SK-N-SH treated with all-trans-retinoic acid at 6 μM for 48 hours (cell line): ENCODE results near the gene DERA.

ENCODE experiments used
- ATAC-seq: fragments of 200-7000 bp; cut with Tn5 transposase; 3 replicates; pipeline ENCODE4 v1.9.1; 2020; ENCODE audit warnings: mild to moderate bottlenecking, moderate library complexity
- ARNTL ChIP-seq: fragments of 450-650 bp; formaldehyde crosslinking; IDR thresholded peaks from 2 replicates; pipeline ENCODE4 v1.5.0; 2020; ENCODE audit warnings: low read depth, mild to moderate bottlenecking, moderate library complexity, borderline replicate concordance
- BACH2 ChIP-seq: fragments of 250-450 bp; sonication (Bioruptor Pico); IDR thresholded peaks from 2 replicates; pipeline ENCODE4 v1.9.0; 2021; ENCODE audit warnings: mild to moderate bottlenecking, borderline replicate concordance
- CSDC2 ChIP-seq: fragments of 250-450 bp; sonication (Bioruptor Pico); IDR thresholded peaks from 2 replicates; pipeline ENCODE4 v1.5.0; 2020; ENCODE audit warnings: mild to moderate bottlenecking, moderate library complexity
- ESRRG ChIP-seq: fragments of 250-450 bp; sonication (Bioruptor Pico); IDR thresholded peaks from 2 replicates; pipeline ENCODE4 v1.6.1; 2021; ENCODE audit warnings: mild to moderate bottlenecking
- GLIS3 ChIP-seq: fragments of 250-450 bp; sonication (Bioruptor Pico); IDR thresholded peaks from 2 replicates; pipeline ENCODE4 v1.5.0; 2020; ENCODE audit warnings: mild to moderate bottlenecking, moderate library complexity
- ISL1 ChIP-seq: fragments of 250-450 bp; sonication (Bioruptor Pico); IDR thresholded peaks from 2 replicates; pipeline ENCODE4 v2.1.2; 2022; ENCODE audit warnings: mild to moderate bottlenecking, moderate library complexity
- OSR1 ChIP-seq: fragments of 250-450 bp; sonication (Bioruptor Pico); IDR thresholded peaks from 2 replicates; pipeline ENCODE4 v1.8.0; 2022; ENCODE audit warnings: moderate library complexity, mild to moderate bottlenecking, inconsistent platforms
- PPARA ChIP-seq: fragments of 250-450 bp; sonication (Bioruptor Pico); IDR thresholded peaks from 2 replicates; pipeline ENCODE4 v1.5.0; 2020; ENCODE audit warnings: mild to moderate bottlenecking, borderline replicate concordance
- RARB ChIP-seq: fragments of 250-450 bp; sonication (Bioruptor Pico); IDR thresholded peaks from 2 replicates; pipeline ENCODE4 v1.8.0; 2021; ENCODE audit warnings: mild to moderate bottlenecking, moderate library complexity
- SNAI2 ChIP-seq: fragments of 250-450 bp; sonication (Bioruptor Pico); IDR thresholded peaks from 2 replicates; pipeline ENCODE4 v1.5.0; 2020; ENCODE audit warnings: mild to moderate bottlenecking, moderate library complexity
- TCF4 ChIP-seq: fragments of 250-450 bp; sonication (Bioruptor Pico); IDR thresholded peaks from 2 replicates; pipeline ENCODE4 v1.8.0; 2021; ENCODE audit warnings: mild to moderate bottlenecking, moderate library complexity, borderline replicate concordance
- TOX ChIP-seq: fragments of 250-450 bp; sonication (Bioruptor Pico); IDR thresholded peaks from 2 replicates; pipeline ENCODE4 v1.8.0; 2021; ENCODE audit warnings: mild to moderate bottlenecking, moderate library complexity, borderline replicate concordance
- ZC3H10 ChIP-seq: fragments of 250-450 bp; sonication (Bioruptor Pico); IDR thresholded peaks from 2 replicates; pipeline ENCODE4 v1.5.1; 2021; ENCODE audit warnings: mild to moderate bottlenecking, moderate library complexity
- ZFP3 ChIP-seq: fragments of 250-450 bp; sonication (Bioruptor Pico); IDR thresholded peaks from 2 replicates; pipeline ENCODE4 v1.5.0; 2020; ENCODE audit warnings: mild to moderate bottlenecking, moderate library complexity
- ZFP30 ChIP-seq: fragments of 450-650 bp; formaldehyde crosslinking; IDR thresholded peaks from 2 replicates; pipeline ENCODE4 v1.5.0; 2022; ENCODE audit warnings: mild to moderate bottlenecking, moderate library complexity
- ZNF565 ChIP-seq: fragments of 450-650 bp; formaldehyde crosslinking; conservative IDR thresholded peaks from 2 replicates; pipeline ENCODE4 v1.5.0; 2020; ENCODE audit warnings: low read depth, mild to moderate bottlenecking, moderate library complexity
- ZNF70 ChIP-seq: fragments of 450-650 bp; formaldehyde crosslinking; IDR thresholded peaks from 2 replicates; pipeline ENCODE4 v1.5.0; 2020; ENCODE audit warnings: mild to moderate bottlenecking, moderate library complexity
- ZNF8 ChIP-seq: fragments of 450-650 bp; formaldehyde crosslinking; IDR thresholded peaks from 2 replicates; pipeline ENCODE4 v1.5.0; 2020; ENCODE audit warnings: mild to moderate bottlenecking, moderate library complexity
- TF ChIP-seq, protein P1 (sequence below): fragments of 250-450 bp; sonication (Bioruptor Pico); IDR thresholded peaks from 2 replicates; pipeline ENCODE4 v1.5.1; 2020; ENCODE audit warnings: low read depth, mild to moderate bottlenecking, moderate library complexity
- TF ChIP-seq, protein P2 (sequence below): fragments of 250-450 bp; sonication (Bioruptor Pico); IDR thresholded peaks from 2 replicates; pipeline ENCODE4 v1.8.0; 2020; ENCODE audit warnings: mild to moderate bottlenecking, moderate library complexity, borderline replicate concordance
- TF ChIP-seq, protein P3 (sequence below): fragments of 250-450 bp; sonication (Bioruptor Pico); IDR thresholded peaks from 2 replicates; pipeline ENCODE4 v1.5.1; 2021; ENCODE audit warnings: mild to moderate bottlenecking, moderate library complexity
- TF ChIP-seq, protein P4 (sequence below): fragments of 250-450 bp; sonication (Bioruptor Pico); IDR thresholded peaks from 2 replicates; pipeline ENCODE4 v1.8.0; 2021; ENCODE audit warnings: low read depth, mild to moderate bottlenecking, moderate library complexity, borderline replicate concordance
- TF ChIP-seq, protein P5 (sequence below): fragments of 250-450 bp; sonication (Bioruptor Pico); IDR thresholded peaks from 2 replicates; pipeline ENCODE4 v1.5.0; 2020; ENCODE audit warnings: mild to moderate bottlenecking, moderate library complexity

Gene DERA

DNA sequence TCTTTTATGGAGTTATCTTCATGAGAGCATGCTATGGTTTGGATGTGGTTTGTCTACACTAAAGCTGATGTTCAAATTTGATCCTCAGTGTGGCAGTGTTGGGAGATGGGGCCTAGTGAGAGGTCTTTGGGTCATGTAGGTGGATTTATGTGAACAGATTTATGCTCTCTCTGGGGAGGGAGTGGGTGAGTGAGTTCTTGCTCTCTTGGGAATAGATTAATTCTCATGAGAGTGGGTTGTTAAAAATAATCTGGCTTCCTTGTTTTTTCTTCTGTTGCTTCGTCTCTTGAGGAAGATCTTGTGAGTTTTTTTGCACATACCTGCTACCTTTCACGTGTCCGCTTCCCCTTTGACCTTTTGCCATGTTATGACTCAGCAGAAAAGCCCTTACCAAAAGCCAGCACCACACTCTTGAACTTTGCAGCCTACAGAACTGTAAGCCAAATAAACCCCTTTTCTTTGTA, 20.5 kb downstream of the DERA start:
- no peak for ATAC-seq
- no peak for TF ChIP-seq ESRRG (CRISPR knock-in tag)
- TF ChIP-seq ZFP30 (CRISPR knock-in tag), result no peak
- TF ChIP-seq, protein P1, sequence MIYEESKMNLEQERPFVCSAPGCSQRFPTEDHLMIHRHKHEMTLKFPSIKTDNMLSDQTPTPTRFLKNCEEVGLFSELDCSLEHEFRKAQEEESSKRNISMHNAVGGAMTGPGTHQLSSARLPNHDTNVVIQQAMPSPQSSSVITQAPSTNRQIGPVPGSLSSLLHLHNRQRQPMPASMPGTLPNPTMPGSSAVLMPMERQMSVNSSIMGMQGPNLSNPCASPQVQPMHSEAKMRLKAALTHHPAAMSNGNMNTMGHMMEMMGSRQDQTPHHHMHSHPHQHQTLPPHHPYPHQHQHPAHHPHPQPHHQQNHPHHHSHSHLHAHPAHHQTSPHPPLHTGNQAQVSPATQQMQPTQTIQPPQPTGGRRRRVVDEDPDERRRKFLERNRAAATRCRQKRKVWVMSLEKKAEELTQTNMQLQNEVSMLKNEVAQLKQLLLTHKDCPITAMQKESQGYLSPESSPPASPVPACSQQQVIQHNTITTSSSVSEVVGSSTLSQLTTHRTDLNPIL (CRISPR knock-in tag), result no peak
- TF ChIP-seq TCF4 (CRISPR knock-in tag), result no peak
- TF ChIP-seq ZNF565 (CRISPR knock-in tag), result no peak
- TF ChIP-seq ZNF8 (CRISPR knock-in tag), result no peak
- TF ChIP-seq, protein P2, sequence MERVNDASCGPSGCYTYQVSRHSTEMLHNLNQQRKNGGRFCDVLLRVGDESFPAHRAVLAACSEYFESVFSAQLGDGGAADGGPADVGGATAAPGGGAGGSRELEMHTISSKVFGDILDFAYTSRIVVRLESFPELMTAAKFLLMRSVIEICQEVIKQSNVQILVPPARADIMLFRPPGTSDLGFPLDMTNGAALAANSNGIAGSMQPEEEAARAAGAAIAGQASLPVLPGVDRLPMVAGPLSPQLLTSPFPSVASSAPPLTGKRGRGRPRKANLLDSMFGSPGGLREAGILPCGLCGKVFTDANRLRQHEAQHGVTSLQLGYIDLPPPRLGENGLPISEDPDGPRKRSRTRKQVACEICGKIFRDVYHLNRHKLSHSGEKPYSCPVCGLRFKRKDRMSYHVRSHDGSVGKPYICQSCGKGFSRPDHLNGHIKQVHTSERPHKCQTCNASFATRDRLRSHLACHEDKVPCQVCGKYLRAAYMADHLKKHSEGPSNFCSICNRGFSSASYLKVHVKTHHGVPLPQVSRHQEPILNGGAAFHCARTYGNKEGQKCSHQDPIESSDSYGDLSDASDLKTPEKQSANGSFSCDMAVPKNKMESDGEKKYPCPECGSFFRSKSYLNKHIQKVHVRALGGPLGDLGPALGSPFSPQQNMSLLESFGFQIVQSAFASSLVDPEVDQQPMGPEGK (CRISPR knock-in tag), result no peak
- no peak for TF ChIP-seq GLIS3
- TF ChIP-seq ARNTL, result no peak
- no peak for TF ChIP-seq PPARA (CRISPR knock-in tag)
- TF ChIP-seq CSDC2 (CRISPR knock-in tag), result no peak
- TF ChIP-seq RARB (CRISPR knock-in tag), result no peak
- no peak for TF ChIP-seq ISL1 (CRISPR knock-in tag)
- TF ChIP-seq ZFP3 (CRISPR knock-in tag), result no peak
- TF ChIP-seq TOX (CRISPR knock-in tag), result no peak
- TF ChIP-seq OSR1, result no peak
- no peak for TF ChIP-seq ZC3H10 (CRISPR knock-in tag)
- TF ChIP-seq, protein P3, sequence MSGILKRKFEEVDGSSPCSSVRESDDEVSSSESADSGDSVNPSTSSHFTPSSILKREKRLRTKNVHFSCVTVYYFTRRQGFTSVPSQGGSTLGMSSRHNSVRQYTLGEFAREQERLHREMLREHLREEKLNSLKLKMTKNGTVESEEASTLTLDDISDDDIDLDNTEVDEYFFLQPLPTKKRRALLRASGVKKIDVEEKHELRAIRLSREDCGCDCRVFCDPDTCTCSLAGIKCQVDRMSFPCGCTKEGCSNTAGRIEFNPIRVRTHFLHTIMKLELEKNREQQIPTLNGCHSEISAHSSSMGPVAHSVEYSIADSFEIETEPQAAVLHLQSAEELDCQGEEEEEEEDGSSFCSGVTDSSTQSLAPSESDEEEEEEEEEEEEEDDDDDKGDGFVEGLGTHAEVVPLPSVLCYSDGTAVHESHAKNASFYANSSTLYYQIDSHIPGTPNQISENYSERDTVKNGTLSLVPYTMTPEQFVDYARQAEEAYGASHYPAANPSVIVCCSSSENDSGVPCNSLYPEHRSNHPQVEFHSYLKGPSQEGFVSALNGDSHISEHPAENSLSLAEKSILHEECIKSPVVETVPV (CRISPR knock-in tag), result no peak
- TF ChIP-seq, protein P4, sequence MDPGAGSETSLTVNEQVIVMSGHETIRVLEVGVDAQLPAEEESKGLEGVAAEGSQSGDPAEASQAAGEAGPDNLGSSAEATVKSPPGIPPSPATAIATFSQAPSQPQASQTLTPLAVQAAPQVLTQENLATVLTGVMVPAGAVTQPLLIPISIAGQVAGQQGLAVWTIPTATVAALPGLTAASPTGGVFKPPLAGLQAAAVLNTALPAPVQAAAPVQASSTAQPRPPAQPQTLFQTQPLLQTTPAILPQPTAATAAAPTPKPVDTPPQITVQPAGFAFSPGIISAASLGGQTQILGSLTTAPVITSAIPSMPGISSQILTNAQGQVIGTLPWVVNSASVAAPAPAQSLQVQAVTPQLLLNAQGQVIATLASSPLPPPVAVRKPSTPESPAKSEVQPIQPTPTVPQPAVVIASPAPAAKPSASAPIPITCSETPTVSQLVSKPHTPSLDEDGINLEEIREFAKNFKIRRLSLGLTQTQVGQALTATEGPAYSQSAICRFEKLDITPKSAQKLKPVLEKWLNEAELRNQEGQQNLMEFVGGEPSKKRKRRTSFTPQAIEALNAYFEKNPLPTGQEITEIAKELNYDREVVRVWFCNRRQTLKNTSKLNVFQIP (CRISPR knock-in tag), result no peak

DNA sequence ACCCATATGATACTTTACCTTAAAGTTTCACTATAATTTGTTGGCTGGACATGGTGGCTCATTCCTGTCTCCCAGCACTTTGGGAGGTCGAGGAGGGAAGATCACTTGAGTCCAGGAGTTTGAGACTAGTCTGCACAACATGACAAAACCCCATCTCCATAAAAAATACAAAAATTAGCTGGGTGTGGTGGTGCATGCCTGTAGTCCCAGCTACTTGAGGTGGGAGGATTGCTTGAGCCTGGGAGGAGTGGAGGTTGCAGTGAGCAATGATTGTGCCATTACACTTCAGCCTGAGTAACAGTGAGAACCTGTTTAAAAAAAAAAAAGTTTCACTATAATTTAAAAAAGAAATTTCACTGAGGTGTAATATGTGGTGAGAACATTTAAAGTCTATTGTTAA, 21.2 kb downstream of the DERA start:
- TF ChIP-seq BACH2 (no peak), ARNTL (no peak), SNAI2 (CRISPR knock-in tag) (no peak), GLIS3 (no peak), ZNF8 (CRISPR knock-in tag) (no peak)
- TF ChIP-seq, protein P2 (CRISPR knock-in tag), result no peak
- TF ChIP-seq, protein P4 (CRISPR knock-in tag), result no peak
- ATAC-seq, result no peak

DNA sequence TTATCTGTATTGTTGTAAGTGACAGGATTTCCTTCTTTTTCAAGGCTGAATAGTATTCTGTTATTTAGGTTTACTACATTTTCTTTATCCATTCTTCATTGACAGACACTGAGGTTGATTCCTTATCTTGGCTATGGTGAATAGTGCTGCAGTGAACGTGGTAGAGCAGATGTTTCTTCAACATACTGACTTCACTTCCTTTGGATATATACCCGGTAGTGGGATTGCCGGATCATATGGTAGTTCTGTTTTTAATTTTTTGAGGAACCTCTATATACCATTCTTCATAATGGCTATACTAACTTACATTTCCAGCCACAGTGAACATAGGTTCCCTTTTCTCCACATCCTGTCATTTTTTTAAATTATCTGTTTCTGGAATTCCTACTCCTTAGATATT, 21.8 kb downstream of the DERA start:
- no peak for ATAC-seq
- no peak for TF ChIP-seq PPARA (CRISPR knock-in tag)
- TF ChIP-seq, protein P5, sequence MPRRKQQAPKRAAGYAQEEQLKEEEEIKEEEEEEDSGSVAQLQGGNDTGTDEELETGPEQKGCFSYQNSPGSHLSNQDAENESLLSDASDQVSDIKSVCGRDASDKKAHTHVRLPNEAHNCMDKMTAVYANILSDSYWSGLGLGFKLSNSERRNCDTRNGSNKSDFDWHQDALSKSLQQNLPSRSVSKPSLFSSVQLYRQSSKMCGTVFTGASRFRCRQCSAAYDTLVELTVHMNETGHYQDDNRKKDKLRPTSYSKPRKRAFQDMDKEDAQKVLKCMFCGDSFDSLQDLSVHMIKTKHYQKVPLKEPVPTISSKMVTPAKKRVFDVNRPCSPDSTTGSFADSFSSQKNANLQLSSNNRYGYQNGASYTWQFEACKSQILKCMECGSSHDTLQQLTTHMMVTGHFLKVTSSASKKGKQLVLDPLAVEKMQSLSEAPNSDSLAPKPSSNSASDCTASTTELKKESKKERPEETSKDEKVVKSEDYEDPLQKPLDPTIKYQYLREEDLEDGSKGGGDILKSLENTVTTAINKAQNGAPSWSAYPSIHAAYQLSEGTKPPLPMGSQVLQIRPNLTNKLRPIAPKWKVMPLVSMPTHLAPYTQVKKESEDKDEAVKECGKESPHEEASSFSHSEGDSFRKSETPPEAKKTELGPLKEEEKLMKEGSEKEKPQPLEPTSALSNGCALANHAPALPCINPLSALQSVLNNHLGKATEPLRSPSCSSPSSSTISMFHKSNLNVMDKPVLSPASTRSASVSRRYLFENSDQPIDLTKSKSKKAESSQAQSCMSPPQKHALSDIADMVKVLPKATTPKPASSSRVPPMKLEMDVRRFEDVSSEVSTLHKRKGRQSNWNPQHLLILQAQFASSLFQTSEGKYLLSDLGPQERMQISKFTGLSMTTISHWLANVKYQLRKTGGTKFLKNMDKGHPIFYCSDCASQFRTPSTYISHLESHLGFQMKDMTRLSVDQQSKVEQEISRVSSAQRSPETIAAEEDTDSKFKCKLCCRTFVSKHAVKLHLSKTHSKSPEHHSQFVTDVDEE (CRISPR knock-in tag), result no peak
- TF ChIP-seq RARB (CRISPR knock-in tag), result no peak
- TF ChIP-seq ZNF70, result no peak
- TF ChIP-seq ZNF565 (CRISPR knock-in tag), result no peak
- TF ChIP-seq, protein P3 (CRISPR knock-in tag), result no peak
- no peak for TF ChIP-seq OSR1
- TF ChIP-seq ZC3H10 (CRISPR knock-in tag), result no peak
- TF ChIP-seq, protein P1 (CRISPR knock-in tag), result no peak
